ENCODE data around the gene PDSS2.
"Not testable (repeated sequence)": the region's sequence is repeated elsewhere in the genome, so short reads cannot be mapped to it uniquely, and the experiment has no call there.

The PDSS2 gene

GRCh38 chr6:107418118-107418517 is 41.2 kb downstream of the PDSS2 start:
- no peak for DNase-seq (ENCODE audit: low read depth in 2 of 2)

GRCh38 chr6:107416145-107416544 is 43.2 kb downstream of the PDSS2 start:
- no peak for DNase-seq (ENCODE audit: low read depth in 2 of 2)

- no peak for DNase-seq (ENCODE audit: low read depth in 2 of 2)
Measured at GRCh38 chr6:107413966-107414645, 45.3 kb downstream of the PDSS2 start.

- no peak for DNase-seq (ENCODE audit: low read depth in 2 of 2)
Measured at GRCh38 chr6:107411161-107411560, 48.2 kb downstream of the PDSS2 start.

- DNase-seq (ENCODE audit: low read depth in 2 of 2) = no peak
Measured at GRCh38 chr6:107409942-107410341, 49.4 kb downstream of the PDSS2 start.

GRCh38 chr6:107408714-107409113 is 50.6 kb downstream of the PDSS2 start:
- no peak for DNase-seq (ENCODE audit: low read depth in 2 of 2)

GRCh38 chr6:107405002-107405401 is 54.4 kb downstream of the PDSS2 start:
- no peak for DNase-seq (ENCODE audit: low read depth in 2 of 2)

- DNase-seq (ENCODE audit: low read depth in 2 of 2) = no peak
Measured at GRCh38 chr6:107402533-107402932, 56.8 kb downstream of the PDSS2 start.

GRCh38 chr6:107401573-107401972 is 57.8 kb downstream of the PDSS2 start:
- no peak for DNase-seq (ENCODE audit: low read depth in 2 of 2)

- DNase-seq (ENCODE audit: low read depth in 2 of 2) = no peak
Measured at GRCh38 chr6:107400616-107401147, 58.7 kb downstream of the PDSS2 start.

GRCh38 chr6:107399935-107400334 is 59.4 kb downstream of the PDSS2 start:
- no peak for DNase-seq (ENCODE audit: low read depth in 2 of 2)

GRCh38 chr6:107398001-107398400 is 61.4 kb downstream of the PDSS2 start:
- no peak for DNase-seq (ENCODE audit: low read depth in 2 of 2)

GRCh38 chr6:107396211-107396610 is 63.2 kb downstream of the PDSS2 start:
- DNase-seq (ENCODE audit: low read depth in 2 of 2) = no peak

- DNase-seq (ENCODE audit: low read depth in 2 of 2) = no peak
Measured at GRCh38 chr6:107392069-107392468, 67.3 kb downstream of the PDSS2 start.

GRCh38 chr6:107390685-107391435 is 68.5 kb downstream of the PDSS2 start:
- no peak for DNase-seq (ENCODE audit: low read depth in 2 of 2)

- DNase-seq (ENCODE audit: low read depth in 2 of 2) = no peak
Measured at GRCh38 chr6:107390056-107390455, 69.3 kb downstream of the PDSS2 start.

GRCh38 chr6:107386904-107387303 is 72.5 kb downstream of the PDSS2 start:
- DNase-seq (ENCODE audit: low read depth in 2 of 2) = no peak

GRCh38 chr6:107386340-107386739 is 73.0 kb downstream of the PDSS2 start:
- no peak for DNase-seq (ENCODE audit: low read depth in 2 of 2)

GRCh38 chr6:107383705-107384104 is 75.7 kb downstream of the PDSS2 start:
- DNase-seq (ENCODE audit: low read depth in 2 of 2) = no peak

- DNase-seq (ENCODE audit: low read depth in 2 of 2) = no peak
Measured at GRCh38 chr6:107374264-107374663, 85.1 kb downstream of the PDSS2 start.

GRCh38 chr6:107369493-107369892 is 89.9 kb downstream of the PDSS2 start:
- no peak for DNase-seq (ENCODE audit: low read depth in 2 of 2)

GRCh38 chr6:107368471-107368870 is 90.9 kb downstream of the PDSS2 start:
- DNase-seq (ENCODE audit: low read depth in 2 of 2) = no peak

GRCh38 chr6:107364173-107364572 is 95.2 kb downstream of the PDSS2 start:
- DNase-seq (ENCODE audit: low read depth in 2 of 2) = not testable (repeated sequence)

Measured in stimulated activated CD4-positive, alpha-beta T cell treated with anti-CD3 and anti-CD28 coated beads, Interleukin-15, amount 100 ng/mL, for 48 hours (primary cell).